ENCODE data around the gene FGF14. TPM values are rescaled to one million over a fixed set of nuclear protein-coding genes. Genes with fewer than 3 reads are reported as not detected.

The FGF14 gene
- total and polyA plus RNA-seq, 2 donors (not counting 1 experiment from before 2014, with no cell fraction given), result under 0.01 TPM; not detected in 1

GRCh38 chr13:101709952-101710351, 691.9 kb downstream of the FGF14 start:
- no peak overlapping the region for H3K4me2 ChIP-seq (replicated peaks; ENCODE audit: low read depth, low read length, poor library complexity, severe bottlenecking)
- H3K27ac Mint-ChIP-seq, result no peak overlapping the region
- ChIA-PET POLR2A (no interaction called here), CTCF (no interaction called here)
- no peak overlapping the region for H3K4me3 Mint-ChIP-seq
- no peaks in the 10 kb centered on the region for H3K9me3 Mint-ChIP-seq (ENCODE audit: insufficient read depth)
- H3K4me3 ChIP-seq (ENCODE audit: control extremely low read depth in 1 of 5, extremely low read depth in 1 of 5, insufficient read depth in 1 of 5, low read depth in 2 of 5, low read length in 4 of 5), result no peak overlapping the region
- no peaks in the 10 kb centered on the region for H3K36me3 ChIP-seq (replicated peaks in 1 of 2; ENCODE audit: control extremely low read depth in 1 of 2, control insufficient read depth in 1 of 2, extremely low read depth in 1 of 2, insufficient read depth in 2 of 2, low read length in 1 of 2)
- intact Hi-C loops (cut with micrococcal nuclease), result no loop called here
- no peaks in the 10 kb centered on the region for H3K79me2 ChIP-seq (ENCODE audit: control insufficient read depth, insufficient read depth, low read length)
- no peaks in the 10 kb centered on the region for H3K4me1 ChIP-seq (ENCODE audit: control insufficient read depth in 2 of 2, insufficient read depth in 2 of 2, low read length in 2 of 2)
- peaks cover 2% of the 10 kb centered on the region for H3K27me3 Mint-ChIP-seq
- WGBS (ENCODE audit: insufficient coverage), result 95% methylated on average over 4 of the region's 6 CpGs
- H4K20me1 ChIP-seq (ENCODE audit: control insufficient read depth, insufficient read depth, low read length, poor library complexity, severe bottlenecking), result no peaks in the 10 kb centered on the region
- no peaks in the 10 kb centered on the region for H3K4me1 Mint-ChIP-seq
- TF ChIP-seq CTCF (IDR thresholded peaks at IDR 0.05) (no peak), EZH2 (IDR thresholded peaks at IDR 0.05; ENCODE audit: borderline replicate concordance, insufficient read depth, low read depth, low read length, poor library complexity, severe bottlenecking) (no peak)
- no peak overlapping the region for H3K27ac ChIP-seq (ENCODE audit: low read length in 2 of 2)
- H3K27me3 ChIP-seq (replicated peaks in 1 of 4; ENCODE audit: control extremely low read depth in 1 of 4, control insufficient read depth in 3 of 4, insufficient read depth in 4 of 4, low read length in 3 of 4), result peaks cover 0 to 3% (median 0%) of the 10 kb centered on the region in 4 experiments
- no peak for DNase-seq
- no peak for ATAC-seq (ENCODE audit: low read depth)
- no peak overlapping the region for H3K9ac ChIP-seq (ENCODE audit: low read length)
- no peak overlapping the region for H2AFZ ChIP-seq (ENCODE audit: insufficient read depth, low read depth, low read length, poor library complexity, severe bottlenecking)
- H3K9me3 ChIP-seq (ENCODE audit: control extremely low read depth in 1 of 3, control insufficient read depth in 2 of 3, insufficient read depth in 1 of 3, low read length in 2 of 3), result no peaks in the 10 kb centered on the region

GRCh38 chr13:101708115-101708514, 693.7 kb downstream of the FGF14 start:
- Histone ChIP-seq H3K27me3 (replicated peaks in 1 of 4; ENCODE audit: control extremely low read depth in 1 of 4, control insufficient read depth in 3 of 4, insufficient read depth in 4 of 4, low read length in 3 of 4) (peaks cover 0 to 3% (median 0%) of the 10 kb centered on the region in 4 experiments), H3K9ac (ENCODE audit: low read length) (no peak overlapping the region), H3K79me2 (ENCODE audit: control insufficient read depth, insufficient read depth, low read length) (no peaks in the 10 kb centered on the region), H3K4me3 (ENCODE audit: control extremely low read depth in 1 of 5, extremely low read depth in 1 of 5, insufficient read depth in 1 of 5, low read depth in 2 of 5, low read length in 4 of 5) (no peak overlapping the region), H3K4me2 (replicated peaks; ENCODE audit: low read depth, low read length, poor library complexity, severe bottlenecking) (no peak overlapping the region), H3K27ac (ENCODE audit: low read length in 2 of 2) (no peak overlapping the region), H3K9me3 (ENCODE audit: control extremely low read depth in 1 of 3, control insufficient read depth in 2 of 3, insufficient read depth in 1 of 3, low read length in 2 of 3) (no peaks in the 10 kb centered on the region), H3K4me1 (ENCODE audit: control insufficient read depth in 2 of 2, insufficient read depth in 2 of 2, low read length in 2 of 2) (no peaks in the 10 kb centered on the region), H2AFZ (ENCODE audit: insufficient read depth, low read depth, low read length, poor library complexity, severe bottlenecking) (no peak overlapping the region), H3K36me3 (replicated peaks in 1 of 2; ENCODE audit: control extremely low read depth in 1 of 2, control insufficient read depth in 1 of 2, extremely low read depth in 1 of 2, insufficient read depth in 2 of 2, low read length in 1 of 2) (no peaks in the 10 kb centered on the region), H4K20me1 (ENCODE audit: control insufficient read depth, insufficient read depth, low read length, poor library complexity, severe bottlenecking) (no peaks in the 10 kb centered on the region)
- Mint-ChIP-seq H3K4me1 (no peaks in the 10 kb centered on the region), H3K9me3 (ENCODE audit: insufficient read depth) (no peaks in the 10 kb centered on the region), H3K27ac (no peak overlapping the region), H3K4me3 (no peak overlapping the region), H3K27me3 (peaks cover 2% of the 10 kb centered on the region)
- ChIA-PET POLR2A (no interaction called here), CTCF (no interaction called here)
- no peak for ATAC-seq (ENCODE audit: low read depth)
- DNase-seq, result no peak
- WGBS (ENCODE audit: insufficient coverage), result 100% methylated on average over 1 of the region's 1 CpG
- no peak for TF ChIP-seq CTCF (IDR thresholded peaks at IDR 0.05)
- TF ChIP-seq EZH2 (IDR thresholded peaks at IDR 0.05; ENCODE audit: borderline replicate concordance, insufficient read depth, low read depth, low read length, poor library complexity, severe bottlenecking), result no peak
- intact Hi-C loops (cut with micrococcal nuclease), result no loop called here

Data from B cell (primary cell).